GM19238 (cell line): ENCODE data around the gene IL1R1.

Experiments used
- DNase-seq: peaks from one replicate; pipeline ENCODE4 v3.0.0; 2011; ENCODE audit warnings: low spot score; ENCODE audit not compliant: insufficient read length

IL1R1 gene

DNA sequence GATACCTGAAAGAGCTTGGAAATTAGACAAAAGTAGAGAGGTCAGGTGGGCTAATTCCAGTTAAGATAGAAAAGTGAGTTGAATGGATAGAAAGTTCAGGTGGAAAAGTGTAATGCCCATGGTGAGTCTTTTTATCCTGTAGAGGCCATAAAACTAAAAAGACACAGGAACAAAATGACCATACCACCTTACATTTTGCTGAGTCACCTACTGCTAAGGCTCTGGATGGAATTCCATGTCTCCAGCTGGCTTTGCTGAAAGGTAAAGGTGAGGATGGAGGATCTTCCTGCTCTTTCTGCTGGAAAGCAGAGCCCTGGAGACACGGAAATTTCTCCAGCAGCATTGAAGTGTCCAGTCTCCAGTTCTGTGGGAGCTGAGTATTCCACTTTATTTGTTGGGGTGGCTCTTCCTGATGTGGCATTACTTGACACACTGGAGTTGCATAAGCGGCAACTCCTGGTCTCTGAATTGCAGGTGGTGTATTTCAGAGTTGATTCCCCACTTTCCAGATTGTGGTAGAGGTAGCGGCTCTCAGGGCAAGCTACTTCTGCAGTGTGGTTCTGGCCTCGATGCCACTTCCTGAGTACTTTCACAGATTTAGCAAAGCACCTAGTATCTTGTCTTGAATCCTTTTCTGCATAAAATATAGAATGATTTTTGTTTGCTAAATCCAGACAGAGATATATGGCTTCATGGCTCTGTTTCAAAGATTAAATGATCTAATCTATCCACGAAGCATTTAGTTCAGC is 55.0 kb downstream of the IL1R1 start:
- DNase-seq: no peak

DNA sequence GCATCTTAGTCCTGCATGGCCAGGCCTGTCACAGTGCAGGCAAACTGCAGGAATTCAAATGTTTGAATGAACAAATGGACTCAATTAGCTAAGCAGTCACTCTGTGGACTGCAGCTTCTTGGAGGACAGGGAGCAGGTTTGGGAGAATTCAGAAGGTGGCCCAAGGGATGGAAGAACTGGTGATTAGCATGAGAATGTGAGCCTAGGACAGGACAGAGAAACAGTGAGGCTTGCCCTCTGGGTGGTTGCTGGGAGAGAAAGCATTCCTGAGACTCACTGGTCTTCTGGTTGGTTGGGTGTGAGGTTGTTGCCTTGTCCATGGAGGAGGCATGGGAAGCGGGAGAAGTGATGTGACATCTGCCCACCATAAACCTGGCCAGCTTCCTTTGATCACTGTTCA is 58.0 kb downstream of the IL1R1 start:
- no peak for DNase-seq

GRCh38 chr2:102204638-102205037 is 62.1 kb downstream of the IL1R1 start:
- no peak for DNase-seq

- no peak for DNase-seq
Observed at GRCh38 chr2:102206666-102207341, 64.3 kb downstream of the IL1R1 start.

- no peak for DNase-seq
Observed at GRCh38 chr2:102208774-102209173, 66.2 kb downstream of the IL1R1 start.

- DNase-seq: no peak
Observed at GRCh38 chr2:102209474-102209873, 66.9 kb downstream of the IL1R1 start.

GRCh38 chr2:102217032-102217431 is 74.5 kb downstream of the IL1R1 start:
- DNase-seq: no peak

DNA sequence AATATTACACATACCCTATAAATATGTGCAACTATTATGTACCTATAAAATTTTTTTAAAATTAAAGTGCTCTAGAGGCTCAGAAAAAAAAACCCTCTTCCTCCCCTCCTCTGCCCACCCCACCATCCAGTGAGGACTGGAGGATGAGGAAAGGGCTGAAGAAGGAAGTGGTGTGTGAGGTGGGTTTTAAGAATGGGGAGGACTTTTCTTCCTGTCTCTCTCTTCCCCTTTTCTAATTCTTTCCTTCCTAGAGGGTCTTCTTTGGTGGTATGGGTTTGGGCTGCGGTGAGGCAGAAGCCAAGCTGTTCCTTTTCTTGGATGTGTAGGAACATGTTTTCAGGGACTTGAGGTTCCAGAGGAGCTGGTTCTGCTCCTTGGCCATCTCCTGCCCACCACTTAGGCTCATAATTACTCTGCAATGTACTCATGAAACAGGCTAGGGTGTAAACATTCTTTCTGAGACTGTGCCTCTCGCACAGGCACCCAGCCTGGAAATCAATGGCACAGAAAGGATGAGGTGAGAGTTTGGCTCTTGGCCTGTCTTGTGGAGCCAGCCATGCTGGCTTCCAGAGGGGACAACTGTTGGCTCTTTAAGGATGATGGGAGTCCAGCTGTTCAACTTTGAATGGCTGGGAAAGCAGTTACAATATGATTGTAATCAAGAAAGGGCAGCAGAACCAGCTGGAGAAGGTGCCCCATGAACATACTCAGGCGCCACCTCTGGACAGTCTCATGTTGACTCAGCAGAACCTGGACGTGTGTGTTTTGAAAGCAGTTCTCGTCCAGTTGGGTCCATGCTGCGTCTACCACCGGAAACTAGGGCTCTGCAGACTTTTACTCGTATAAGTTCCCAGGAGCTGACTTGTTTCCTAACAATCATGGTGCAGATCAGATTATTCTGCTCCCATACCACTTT is 82.5 kb downstream of the IL1R1 start:
- DNase-seq: no peak

DNA sequence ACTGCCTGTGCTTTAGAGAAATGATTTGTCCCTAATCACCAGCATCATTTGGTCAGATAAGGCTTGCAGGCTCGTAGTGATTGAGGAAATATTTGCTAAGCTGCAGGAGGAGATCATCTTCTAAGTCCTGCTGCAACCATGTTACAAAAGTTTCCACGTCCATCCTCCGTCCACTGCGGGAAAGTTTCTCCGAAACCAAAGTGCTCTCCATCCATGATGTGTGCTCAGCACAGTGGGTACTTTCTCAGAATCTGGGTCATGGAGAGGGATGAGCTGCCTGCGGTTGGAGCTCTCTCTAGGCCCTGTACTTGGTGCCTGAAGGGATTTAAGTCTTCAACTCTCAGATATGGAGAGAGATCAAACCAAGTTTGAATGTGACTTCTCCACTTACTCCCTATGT is 83.6 kb downstream of the IL1R1 start:
- no peak for DNase-seq

DNA sequence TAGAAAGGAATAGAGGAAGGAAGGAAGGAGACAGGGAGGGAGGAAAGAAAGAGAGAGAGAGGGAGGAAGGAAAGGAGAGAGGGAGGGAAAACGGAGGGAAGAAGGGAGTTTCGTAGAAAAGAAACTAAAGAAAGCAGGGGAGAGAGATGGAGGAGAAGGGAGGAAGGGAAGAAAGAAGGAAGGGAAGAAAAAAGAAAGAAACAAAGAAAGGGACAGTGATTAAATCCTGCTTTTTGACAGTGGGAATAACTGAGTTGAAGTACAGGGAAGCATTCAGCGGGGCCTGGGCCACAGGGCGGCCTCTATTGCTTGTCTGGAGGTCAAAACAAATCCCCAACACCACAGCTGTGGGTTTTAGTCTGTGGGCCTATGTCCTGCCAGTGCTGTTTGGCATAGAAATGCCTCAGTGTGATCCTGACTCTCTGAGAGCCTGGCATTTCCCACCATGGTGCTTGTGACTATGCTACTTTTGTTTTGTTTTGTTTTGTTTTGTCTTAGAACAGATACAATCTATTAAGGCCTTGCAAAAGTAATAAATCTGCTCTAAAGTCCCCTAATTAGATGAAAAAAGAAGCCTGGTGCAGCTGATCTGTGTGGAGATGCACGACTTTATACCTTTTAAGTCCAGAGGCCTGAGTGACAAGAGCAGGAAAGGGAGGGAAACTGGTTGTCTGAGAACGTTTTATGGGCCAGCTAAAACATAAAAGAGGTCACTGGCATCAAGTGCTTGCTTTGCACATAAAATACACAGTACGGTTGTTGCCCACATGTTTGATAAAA is 84.3 kb downstream of the IL1R1 start:
- no peak for DNase-seq

- DNase-seq: no peak
Observed at GRCh38 chr2:102229141-102229769, 86.7 kb downstream of the IL1R1 start.
